ENCODE measurements around the gene MECP2.

MECP2 gene

GRCh38 chrX:154030715-154031305 is 66.7 kb downstream of the MECP2 start:
- DNase-seq: no peak

- no peak for DNase-seq
Measured at GRCh38 chrX:154030266-154030665, 67.3 kb downstream of the MECP2 start.

- DNase-seq: no peak
Measured at GRCh38 chrX:154029439-154029838, 68.1 kb downstream of the MECP2 start.

- DNase-seq: no peak
Measured at GRCh38 chrX:154028502-154029184, 68.9 kb downstream of the MECP2 start.

- no peak for DNase-seq
Measured at GRCh38 chrX:154027986-154028385, 69.5 kb downstream of the MECP2 start.

GRCh38 chrX:154027022-154027402 is 70.5 kb downstream of the MECP2 start:
- no peak for DNase-seq

- no peak for DNase-seq
Measured at GRCh38 chrX:154026136-154027021, 71.1 kb downstream of the MECP2 start.

- DNase-seq: no peak
Measured at GRCh38 chrX:154025230-154025629, 72.3 kb downstream of the MECP2 start.

GRCh38 chrX:154024271-154024670 is 73.2 kb downstream of the MECP2 start:
- DNase-seq: no peak

- no peak for DNase-seq
Measured at GRCh38 chrX:154023276-154024000, 74.1 kb downstream of the MECP2 start.

GRCh38 chrX:154022108-154022507 is 75.4 kb downstream of the MECP2 start:
- DNase-seq: no peak

- peak; percentile 26 to 41 for DNase-seq
Measured at GRCh38 chrX:154021131-154021611, 76.3 kb downstream of the MECP2 start.

- DNase-seq: peak in 1 of 2 donors; percentile 13
Measured at GRCh38 chrX:154020536-154021115, 76.9 kb downstream of the MECP2 start.

GRCh38 chrX:154019633-154020528 is 77.6 kb downstream of the MECP2 start, which contains the start of gene IRAK1:
IRAK1 (minus strand) TSS chrX:154019902; CDS start chrX:154019812, 90 bp downstream.
- peak; percentile 59 to 63 for DNase-seq

GRCh38 chrX:154019061-154019621 is 78.4 kb downstream of the MECP2 start:
- DNase-seq: peak; percentile 34

- DNase-seq: no peak
Measured at GRCh38 chrX:154018518-154019060, 78.9 kb downstream of the MECP2 start.

GRCh38 chrX:154017766-154018517 is 79.6 kb downstream of the MECP2 start:
- DNase-seq: no peak

- no peak for DNase-seq
Measured at GRCh38 chrX:154016366-154017076, 81.0 kb downstream of the MECP2 start.

GRCh38 chrX:154015581-154016264 is 81.8 kb downstream of the MECP2 start:
- DNase-seq: no peak

Measured in stimulated activated CD4-positive, alpha-beta T cell treated with anti-CD3 and anti-CD28 coated beads, Interleukin-2, amount 100 ng/mL, for 24 hours (primary cell).